Measurements from ENCODE around the gene IER3.
A peak's percentile ranks its signal among the peaks of the same experiment; 100 is the strongest.
"Not testable (repeated sequence)": the region's sequence is repeated elsewhere in the genome, so short reads cannot be mapped to it uniquely, and the experiment has no call there.

IER3 gene

GRCh38 chr6:30765495-30765894 is 21.1 kb upstream of the IER3 start:
- peak; percentile 58 for DNase-seq
- not testable (repeated sequence) for H3K23ac ChIP-seq (ENCODE audit: low read length in 2 of 2); H4K91ac ChIP-seq (ENCODE audit: low read length); H3K9ac ChIP-seq (ENCODE audit: low read length); H3K9me3 ChIP-seq (ENCODE audit: control insufficient read depth, low read length); H2BK15ac ChIP-seq (ENCODE audit: low read depth, poor library complexity, severe bottlenecking); H2AFZ ChIP-seq (ENCODE audit: low read depth, low read length); H4K8ac ChIP-seq (ENCODE audit: low read length); H2BK120ac ChIP-seq (ENCODE audit: low read depth, low read length); H3K14ac ChIP-seq (ENCODE audit: low read length in 2 of 2); H3K27me3 ChIP-seq (ENCODE audit: control insufficient read depth in 1 of 2, insufficient read depth in 1 of 2, low read length in 2 of 2); H3K4ac ChIP-seq (ENCODE audit: low read depth in 1 of 2, low read length in 2 of 2); H3K4me2 ChIP-seq (ENCODE audit: low read length, poor library complexity, severe bottlenecking); H3K18ac ChIP-seq (ENCODE audit: low read depth in 1 of 2, low read length in 2 of 2); H3K36me3 ChIP-seq (ENCODE audit: control insufficient read depth in 1 of 2, insufficient read depth in 2 of 2, low read depth in 1 of 2, low read length in 2 of 2); H3K79me1 ChIP-seq (replicated peaks; ENCODE audit: low read length, poor library complexity, severe bottlenecking); H3K4me3 ChIP-seq (ENCODE audit: insufficient read depth in 1 of 2, low read depth in 1 of 2, low read length in 2 of 2)
- H2AK5ac ChIP-seq (ENCODE audit: low read length, severe bottlenecking), result peak overlapping the region; percentile 90
- peak overlapping the region; percentile 59 for H2BK5ac ChIP-seq (ENCODE audit: low read depth, low read length, poor library complexity, severe bottlenecking)
- peaks cover 17% of the 10 kb centered on the region for H3K4me1 ChIP-seq (ENCODE audit: control insufficient read depth, insufficient read depth, low read depth, low read length)
- peak overlapping the region in 1 of 2 experiments; percentile 68 for H2BK12ac ChIP-seq (ENCODE audit: low read length in 2 of 2)
- 50% methylated on average over 1 of the region's 1 CpG for WGBS
- H3K27ac ChIP-seq (ENCODE audit: low read length, poor library complexity, severe bottlenecking), result peak overlapping the region; percentile 65

DNA sequence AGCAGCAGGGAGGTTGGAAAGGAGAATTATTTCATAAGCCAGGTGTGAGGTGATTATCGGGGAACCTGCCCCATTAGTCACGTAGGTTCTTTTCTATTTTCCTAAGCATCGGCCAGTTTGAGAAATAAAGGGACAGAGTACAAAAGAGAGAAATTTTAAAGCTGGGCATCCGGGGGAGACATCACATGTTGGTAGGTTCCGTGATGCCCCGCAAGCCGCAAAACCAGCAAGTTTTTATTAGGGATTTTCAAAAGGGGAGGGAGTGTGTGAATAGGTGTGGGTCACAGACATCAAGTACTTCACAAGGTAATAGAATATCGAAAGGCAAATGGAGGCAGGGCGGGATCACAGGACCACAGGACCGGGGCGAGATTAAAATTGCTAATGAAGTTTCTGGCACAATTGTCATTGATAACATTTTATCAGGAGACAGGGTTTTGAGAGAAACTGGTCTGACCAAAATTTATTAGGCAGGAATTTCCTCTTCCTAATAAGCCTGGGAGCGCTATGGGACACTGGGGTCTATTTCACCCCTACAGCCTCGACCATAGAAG is 20.2 kb upstream of the IER3 start:
- Histone ChIP-seq H3K27ac (ENCODE audit: low read length, poor library complexity, severe bottlenecking) (peak overlapping the region; percentile 99), H2BK5ac (ENCODE audit: low read depth, low read length, poor library complexity, severe bottlenecking) (peak overlapping the region; percentile 71), H2BK12ac (ENCODE audit: low read length in 2 of 2) (peak overlapping the region in 1 of 2 experiments; percentile 97), H2AK5ac (ENCODE audit: low read length, severe bottlenecking) (peak overlapping the region; percentile 64), H3K4me1 (ENCODE audit: control insufficient read depth, insufficient read depth, low read depth, low read length) (peaks cover 22% of the 10 kb centered on the region)
- H2AFZ ChIP-seq (ENCODE audit: low read depth, low read length); H3K79me1 ChIP-seq (replicated peaks; ENCODE audit: low read length, poor library complexity, severe bottlenecking); H4K8ac ChIP-seq (ENCODE audit: low read length); H3K36me3 ChIP-seq (ENCODE audit: control insufficient read depth in 1 of 2, insufficient read depth in 2 of 2, low read depth in 1 of 2, low read length in 2 of 2); H2BK15ac ChIP-seq (ENCODE audit: low read depth, poor library complexity, severe bottlenecking); DNase-seq; H3K4me3 ChIP-seq (ENCODE audit: insufficient read depth in 1 of 2, low read depth in 1 of 2, low read length in 2 of 2); H2BK120ac ChIP-seq (ENCODE audit: low read depth, low read length); H4K91ac ChIP-seq (ENCODE audit: low read length); H3K4me2 ChIP-seq (ENCODE audit: low read length, poor library complexity, severe bottlenecking); H3K14ac ChIP-seq (ENCODE audit: low read length in 2 of 2); H3K27me3 ChIP-seq (ENCODE audit: control insufficient read depth in 1 of 2, insufficient read depth in 1 of 2, low read length in 2 of 2); H3K18ac ChIP-seq (ENCODE audit: low read depth in 1 of 2, low read length in 2 of 2); H3K9ac ChIP-seq (ENCODE audit: low read length); H3K23ac ChIP-seq (ENCODE audit: low read length in 2 of 2); H3K9me3 ChIP-seq (ENCODE audit: control insufficient read depth, low read length); H3K4ac ChIP-seq (ENCODE audit: low read depth in 1 of 2, low read length in 2 of 2): not testable (repeated sequence)
- WGBS, result 78% methylated on average over 11 of the region's 13 CpGs

GRCh38 chr6:30763618-30764489 is 19.5 kb upstream of the IER3 start:
- Histone ChIP-seq H2AK5ac (ENCODE audit: low read length, severe bottlenecking) (peak overlapping the region; percentile 98), H3K9ac (ENCODE audit: low read length) (no peak overlapping the region)
- 29% methylated on average over 7 of the region's 8 CpGs for WGBS

DNA sequence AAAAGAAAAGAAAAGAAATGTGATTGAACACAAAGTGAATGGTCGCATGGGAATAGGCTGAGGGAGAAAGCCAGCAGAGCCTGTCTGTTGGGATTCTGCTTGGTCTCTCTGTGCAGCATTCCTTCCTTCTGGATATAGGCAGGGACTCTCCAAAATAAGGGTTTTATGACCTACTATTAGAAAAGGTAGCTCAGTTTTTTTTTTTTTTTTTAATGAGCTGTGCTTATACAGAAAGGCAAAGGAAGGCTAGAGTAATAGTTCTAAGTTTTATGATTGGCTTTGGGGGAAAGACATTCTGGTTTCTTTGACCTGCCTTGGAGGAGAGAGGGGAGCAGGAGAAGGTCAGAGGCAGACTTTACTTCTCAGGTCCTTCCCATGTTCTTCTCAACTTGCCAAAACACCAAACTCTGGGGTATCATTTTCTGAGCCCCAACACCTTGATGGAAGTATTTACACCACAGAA is 18.8 kb upstream of the IER3 start:
- Histone ChIP-seq H3K18ac (ENCODE audit: low read depth in 1 of 2, low read length in 2 of 2) (peak overlapping the region; percentile 73 to 83), H2BK12ac (ENCODE audit: low read length in 2 of 2) (peak overlapping the region; percentile 92 to 97), H3K79me1 (replicated peaks; ENCODE audit: low read length, poor library complexity, severe bottlenecking) (peaks cover 5% of the 10 kb centered on the region), H2BK5ac (ENCODE audit: low read depth, low read length, poor library complexity, severe bottlenecking) (peak overlapping the region; percentile 100), H3K9ac (ENCODE audit: low read length) (no peak overlapping the region), H3K36me3 (ENCODE audit: control insufficient read depth in 1 of 2, insufficient read depth in 2 of 2, low read depth in 1 of 2, low read length in 2 of 2) (no peaks in the 10 kb centered on the region), H2AK5ac (ENCODE audit: low read length, severe bottlenecking) (peak overlapping the region; percentile 98), H3K4me2 (ENCODE audit: low read length, poor library complexity, severe bottlenecking) (peak overlapping the region; percentile 19), H3K9me3 (ENCODE audit: control insufficient read depth, low read length) (no peaks in the 10 kb centered on the region), H3K23ac (ENCODE audit: low read length in 2 of 2) (no peak overlapping the region), H4K8ac (ENCODE audit: low read length) (peak overlapping the region; percentile 95), H2BK15ac (ENCODE audit: low read depth, poor library complexity, severe bottlenecking) (no peak overlapping the region), H3K4me1 (ENCODE audit: control insufficient read depth, insufficient read depth, low read depth, low read length) (peaks cover 17% of the 10 kb centered on the region), H2AFZ (ENCODE audit: low read depth, low read length) (peak overlapping the region; percentile 20), H3K27me3 (ENCODE audit: control insufficient read depth in 1 of 2, insufficient read depth in 1 of 2, low read length in 2 of 2) (no peaks in the 10 kb centered on the region), H3K4me3 (ENCODE audit: insufficient read depth in 1 of 2, low read depth in 1 of 2, low read length in 2 of 2) (no peak overlapping the region), H4K91ac (ENCODE audit: low read length) (no peak overlapping the region), H3K14ac (ENCODE audit: low read length in 2 of 2) (no peak overlapping the region), H3K27ac (ENCODE audit: low read length, poor library complexity, severe bottlenecking) (peak overlapping the region; percentile 99), H3K4ac (ENCODE audit: low read depth in 1 of 2, low read length in 2 of 2) (peak overlapping the region; percentile 80 to 96), H2BK120ac (ENCODE audit: low read depth, low read length) (peak overlapping the region; percentile 86)
- DNase-seq, result no peak
- 94% methylated on average over 1 of the region's 1 CpG for WGBS

More at GRCh38 chr6:30763618-30764489, 19.5 kb upstream of the IER3 start:
- Histone ChIP-seq H3K4me3 (ENCODE audit: insufficient read depth in 1 of 2, low read depth in 1 of 2, low read length in 2 of 2) (no peak overlapping the region), H3K36me3 (ENCODE audit: control insufficient read depth in 1 of 2, insufficient read depth in 2 of 2, low read depth in 1 of 2, low read length in 2 of 2) (no peaks in the 10 kb centered on the region), H3K18ac (ENCODE audit: low read depth in 1 of 2, low read length in 2 of 2) (peak overlapping the region; percentile 73 to 83), H4K91ac (ENCODE audit: low read length) (peak overlapping the region; percentile 96), H3K9me3 (ENCODE audit: control insufficient read depth, low read length) (no peaks in the 10 kb centered on the region), H2BK5ac (ENCODE audit: low read depth, low read length, poor library complexity, severe bottlenecking) (peak overlapping the region; percentile 100), H3K4ac (ENCODE audit: low read depth in 1 of 2, low read length in 2 of 2) (peak overlapping the region; percentile 80 to 96), H4K8ac (ENCODE audit: low read length) (peak overlapping the region; percentile 95), H3K14ac (ENCODE audit: low read length in 2 of 2) (no peak overlapping the region), H3K27ac (ENCODE audit: low read length, poor library complexity, severe bottlenecking) (peak overlapping the region; percentile 99), H3K27me3 (ENCODE audit: control insufficient read depth in 1 of 2, insufficient read depth in 1 of 2, low read length in 2 of 2) (no peaks in the 10 kb centered on the region), H2BK15ac (ENCODE audit: low read depth, poor library complexity, severe bottlenecking) (peak overlapping the region; percentile 82), H2BK120ac (ENCODE audit: low read depth, low read length) (peak overlapping the region; percentile 86), H2BK12ac (ENCODE audit: low read length in 2 of 2) (peak overlapping the region; percentile 92 to 97), H3K4me2 (ENCODE audit: low read length, poor library complexity, severe bottlenecking) (peak overlapping the region; percentile 19), H3K79me1 (replicated peaks; ENCODE audit: low read length, poor library complexity, severe bottlenecking) (peaks cover 5% of the 10 kb centered on the region), H3K23ac (ENCODE audit: low read length in 2 of 2) (no peak overlapping the region), H3K4me1 (ENCODE audit: control insufficient read depth, insufficient read depth, low read depth, low read length) (peaks cover 19% of the 10 kb centered on the region), H2AFZ (ENCODE audit: low read depth, low read length) (peak overlapping the region; percentile 20)
- peak; percentile 41 for DNase-seq

Measured in mesenchymal stem cell (in vitro differentiated cells and primary cell).